PC-9 (cell line): ENCODE results near the gene ANKRD66.

Source experiments
- CTCF ChIP-seq: fragments of 200-600 bp; sonication (generic); conservative IDR thresholded peaks from 2 replicates; pipeline ENCODE4 v1.6.1; 2017; ENCODE audit warnings: mixed run types, antibody characterized with exemption, mild to moderate bottlenecking, moderate library complexity
- EZH2 ChIP-seq: fragments of 200-600 bp; sonication (generic); IDR thresholded peaks from 2 replicates; pipeline ENCODE4 v1.8.0; 2017; ENCODE audit warnings: antibody characterized with exemption, low read depth

GRCh38 chr6:46781478-46782378 lies 35.0 kb downstream of the ANKRD66 start:
- TF ChIP-seq CTCF: peak; percentile 89
- no peak for TF ChIP-seq EZH2
